CD4-positive, alpha-beta T cell treated with Interleukin-4 for 1 hour (primary cell): Measurements from ENCODE around the gene SORCS2.
A peak's percentile ranks its signal among the peaks of the same experiment; 100 is the strongest.

Experiments
- DNase-seq, 2 donors: peaks; one replicate each; pipeline ENCODE4 v3.0.0-alpha.2; 2020 to 2022

SORCS2 gene

GRCh38 chr4:7629501-7630254 is 437.3 kb downstream of the SORCS2 start:
- no peak for DNase-seq

GRCh38 chr4:7630568-7631287 is 438.4 kb downstream of the SORCS2 start:
- no peak for DNase-seq

- no peak for DNase-seq
Observed at GRCh38 chr4:7631288-7632014, 439.1 kb downstream of the SORCS2 start.

- no peak for DNase-seq
Observed at GRCh38 chr4:7632341-7632740, 440.0 kb downstream of the SORCS2 start.

- no peak for DNase-seq
Observed at GRCh38 chr4:7632971-7633370, 440.6 kb downstream of the SORCS2 start.

GRCh38 chr4:7634661-7635251 is 442.4 kb downstream of the SORCS2 start:
- DNase-seq = no peak

GRCh38 chr4:7635445-7636239 is 443.3 kb downstream of the SORCS2 start:
- no peak for DNase-seq

- no peak for DNase-seq
Observed at GRCh38 chr4:7636240-7636508, 443.8 kb downstream of the SORCS2 start.

GRCh38 chr4:7637139-7637538 is 444.8 kb downstream of the SORCS2 start:
- no peak for DNase-seq

GRCh38 chr4:7637971-7638370 is 445.6 kb downstream of the SORCS2 start:
- DNase-seq = no peak

- no peak for DNase-seq
Observed at GRCh38 chr4:7638489-7638888, 446.2 kb downstream of the SORCS2 start.

- DNase-seq = peak; percentile 10 to 64
Observed at GRCh38 chr4:7638984-7639789, 446.8 kb downstream of the SORCS2 start.

GRCh38 chr4:7640136-7640535 is 447.8 kb downstream of the SORCS2 start:
- no peak for DNase-seq

- DNase-seq = no peak
Observed at GRCh38 chr4:7641712-7642111, 449.4 kb downstream of the SORCS2 start.

GRCh38 chr4:7642741-7643458 is 450.6 kb downstream of the SORCS2 start:
- no peak for DNase-seq

- no peak for DNase-seq
Observed at GRCh38 chr4:7645158-7645557, 452.8 kb downstream of the SORCS2 start.

GRCh38 chr4:7645956-7646355 is 453.6 kb downstream of the SORCS2 start:
- DNase-seq = no peak

GRCh38 chr4:7646384-7647061 is 454.2 kb downstream of the SORCS2 start:
- DNase-seq = peak; percentile 20 to 35

- DNase-seq = no peak
Observed at GRCh38 chr4:7647186-7647585, 454.8 kb downstream of the SORCS2 start.
